ENCODE data around the gene WFDC8. TPM values are rescaled to one million over a fixed set of nuclear protein-coding genes. Genes with fewer than 3 reads are reported as not detected.
A peak's percentile ranks its signal among the peaks of the same experiment; 100 is the strongest.

Gene WFDC8
- total RNA-seq, 1 experiment from 2014 or later: not detected

- intact Hi-C loops (cut with micrococcal nuclease; ENCODE audit: unreplicated experiment): no loop called here
- Mint-ChIP-seq H3K9me3 (ENCODE audit: unreplicated experiment) (no peaks in the 10 kb centered on the region), H3K27me3 (ENCODE audit: insufficient read depth, unreplicated experiment) (peaks cover 17% of the 10 kb centered on the region), H3K27ac (ENCODE audit: unreplicated experiment) (no peak overlapping the region), H3K36me3 (ENCODE audit: insufficient read depth, unreplicated experiment) (no peaks in the 10 kb centered on the region), H3K4me3 (ENCODE audit: unreplicated experiment) (no peak overlapping the region), H3K4me1 (ENCODE audit: low read depth, unreplicated experiment) (no peaks in the 10 kb centered on the region)
- BruUV-seq (replicated peaks): no TSS peak
- POLR2A ChIA-PET: interaction anchor here (0.6 to 1.0 kb wide), 2 partner anchors 91 to 144 kb away, joined by 3 read pairs; no protein-coding TSS in a partner anchor
- DNase-seq: peak in 1 of 2 experiments; percentile 58
- CTCF ChIA-PET: interaction anchor here (0.6 to 0.7 kb wide), 2 partner anchors 206 to 209 kb away, joined by 3 to 9 read pairs; no protein-coding TSS in a partner anchor
- H3K27me3 ChIP-seq (replicated peaks; ENCODE audit: control insufficient read depth, insufficient read depth, low read length): no peaks in the 10 kb centered on the region; the same call in 1 of the 2 replicates
- no peaks in the 10 kb centered on the region for H3K36me3 ChIP-seq (ENCODE audit: control insufficient read depth, insufficient read depth, low read length)
- no peak overlapping the region for H3K4me3 ChIP-seq (ENCODE audit: low read depth, low read length)
- TF ChIP-seq CTCF (IDR thresholded peaks at IDR 0.05; ENCODE audit: insufficient read depth in 1 of 2, low read depth in 1 of 2, low read length in 1 of 2, severe bottlenecking in 1 of 2, unreplicated experiment in 1 of 2): no peak
- H3K4me1 ChIP-seq: no peaks in the 10 kb centered on the region; the same call in 1 of the 2 replicates
- peaks cover 8% of the 10 kb centered on the region for H3K9me3 ChIP-seq
Observed at GRCh38 chr20:45506398-45506797, 72.7 kb downstream of the WFDC8 start.

- Mint-ChIP-seq H3K27ac (ENCODE audit: unreplicated experiment) (no peak overlapping the region), H3K9me3 (ENCODE audit: unreplicated experiment) (no peaks in the 10 kb centered on the region), H3K4me3 (ENCODE audit: unreplicated experiment) (no peak overlapping the region), H3K36me3 (ENCODE audit: insufficient read depth, unreplicated experiment) (no peaks in the 10 kb centered on the region), H3K27me3 (ENCODE audit: insufficient read depth, unreplicated experiment) (peaks cover 18% of the 10 kb centered on the region), H3K4me1 (ENCODE audit: low read depth, unreplicated experiment) (peaks cover 5% of the 10 kb centered on the region)
- Histone ChIP-seq H3K27me3 (replicated peaks; ENCODE audit: control insufficient read depth, insufficient read depth, low read length) (no peaks in the 10 kb centered on the region; the same call in 1 of the 2 replicates), H3K36me3 (ENCODE audit: control insufficient read depth, insufficient read depth, low read length) (no peaks in the 10 kb centered on the region), H3K4me3 (ENCODE audit: low read depth, low read length) (no peak overlapping the region), H3K9me3 (peaks cover 8% of the 10 kb centered on the region), H3K4me1 (no peaks in the 10 kb centered on the region; the same call in 1 of the 2 replicates)
- BruUV-seq (replicated peaks): no TSS peak
- ChIA-PET POLR2A (no interaction called here), CTCF (interaction anchor here (1.2 kb wide), 1 partner anchor 267 kb away, joined by 3 read pairs; no protein-coding TSS in a partner anchor)
- peak in 1 of 2 experiments; percentile 22 for DNase-seq
- no peak for TF ChIP-seq CTCF (IDR thresholded peaks at IDR 0.05; ENCODE audit: insufficient read depth in 1 of 2, low read depth in 1 of 2, low read length in 1 of 2, severe bottlenecking in 1 of 2, unreplicated experiment in 1 of 2)
- intact Hi-C loops (cut with micrococcal nuclease; ENCODE audit: unreplicated experiment): no loop called here
Observed at GRCh38 chr20:45503403-45503802, 75.7 kb downstream of the WFDC8 start.

GRCh38 chr20:45502561-45502960 is 76.5 kb downstream of the WFDC8 start:
- Histone ChIP-seq H3K9me3 (peaks cover 2% of the 10 kb centered on the region), H3K27me3 (replicated peaks; ENCODE audit: control insufficient read depth, insufficient read depth, low read length) (no peaks in the 10 kb centered on the region; the same call in 1 of the 2 replicates), H3K4me3 (ENCODE audit: low read depth, low read length) (no peak overlapping the region), H3K36me3 (ENCODE audit: control insufficient read depth, insufficient read depth, low read length) (no peaks in the 10 kb centered on the region), H3K4me1 (no peaks in the 10 kb centered on the region; the same call in 1 of the 2 replicates)
- peak in 1 of 2 experiments; percentile 3 for DNase-seq
- no peaks in the 10 kb centered on the region for H3K36me3 Mint-ChIP-seq (ENCODE audit: insufficient read depth, unreplicated experiment)
- H3K4me3 Mint-ChIP-seq (ENCODE audit: unreplicated experiment): no peak overlapping the region
- H3K27ac Mint-ChIP-seq (ENCODE audit: unreplicated experiment): no peak overlapping the region
- no peaks in the 10 kb centered on the region for H3K9me3 Mint-ChIP-seq (ENCODE audit: unreplicated experiment)
- intact Hi-C loops (cut with micrococcal nuclease; ENCODE audit: unreplicated experiment): no loop called here
- H3K4me1 Mint-ChIP-seq (ENCODE audit: low read depth, unreplicated experiment): peaks cover 5% of the 10 kb centered on the region
- peaks cover 18% of the 10 kb centered on the region for H3K27me3 Mint-ChIP-seq (ENCODE audit: insufficient read depth, unreplicated experiment)
- ChIA-PET POLR2A (no interaction called here), CTCF (interaction anchor here (1.2 kb wide), 1 partner anchor 268 kb away, joined by 3 read pairs; no protein-coding TSS in a partner anchor)
- TF ChIP-seq CTCF (IDR thresholded peaks at IDR 0.05; ENCODE audit: insufficient read depth in 1 of 2, low read depth in 1 of 2, low read length in 1 of 2, severe bottlenecking in 1 of 2, unreplicated experiment in 1 of 2): no peak
- no TSS peak for BruUV-seq (replicated peaks)

Other genes starting within 250 kb of the WFDC8 start
- 227 and 242 TPM in 2 replicates for gene SDC4, start 230.9 kb downstream of the WFDC8 start, total RNA-seq (2022)
- 62.1 and 67.1 TPM in 2 replicates for gene SYS1, start 216.1 kb downstream of the WFDC8 start, total RNA-seq (2022)
- not detected in 2 replicates for gene TP53TG5, start 201.0 kb downstream of the WFDC8 start, total RNA-seq (2022)
- gene DBNDD2, start 171.0 kb downstream of the WFDC8 start, total RNA-seq (2022): 71.0 and 74.3 TPM in 2 replicates
- 239 and 259 TPM in 2 replicates for gene PIGT, start 163.1 kb downstream of the WFDC8 start, total RNA-seq (2022)
- 14.3 and 16.9 TPM in 2 replicates for gene WFDC2, start 109.5 kb downstream of the WFDC8 start, total RNA-seq (2022)
- not detected in 2 replicates for gene SPINT3, start 63.7 kb downstream of the WFDC8 start, total RNA-seq (2022)
- gene WFDC6, start 39.8 kb downstream of the WFDC8 start, total RNA-seq (2022): not detected in 2 replicates
- gene EPPIN, start 31.9 kb downstream of the WFDC8 start, total RNA-seq (2022): not detected in 2 replicates
- not detected in 2 replicates for gene WFDC10A, start 50.5 kb upstream of the WFDC8 start, total RNA-seq (2022)
- gene WFDC9, start 52.0 kb upstream of the WFDC8 start, total RNA-seq (2022): not detected in 2 replicates
- not detected in 2 replicates for gene WFDC11, start 91.0 kb upstream of the WFDC8 start, total RNA-seq (2022)
- gene WFDC13, start 122.8 kb upstream of the WFDC8 start, total RNA-seq (2022): not detected in 2 replicates
- not detected in 2 replicates for gene WFDC10B, start 125.7 kb upstream of the WFDC8 start, total RNA-seq (2022)
- gene SPINT4, start 143.1 kb upstream of the WFDC8 start, total RNA-seq (2022): not detected in 2 replicates
- 1.1 and 1.7 TPM in 2 replicates for gene WFDC3, start 212.6 kb upstream of the WFDC8 start, total RNA-seq (2022)
- gene DNTTIP1, start 212.7 kb upstream of the WFDC8 start, total RNA-seq (2022): 89.3 and 105 TPM in 2 replicates
- gene UBE2C, start 233.4 kb upstream of the WFDC8 start, total RNA-seq (2022): 409 and 423 TPM in 2 replicates
- gene TNNC2, start 248.0 kb upstream of the WFDC8 start, total RNA-seq (2022): not detected in 2 replicates